ENCODE results near the gene SLC1A3.

- TF ChIP-seq CTCF (IDR thresholded peaks at IDR 0.05; ENCODE audit: insufficient read depth, low read length) (no peak), POLR2AphosphoS5 (IDR thresholded peaks at IDR 0.05; ENCODE audit: low read depth) (no peak)
Observed at GRCh38 chr5:36587354-36587753, 19.1 kb upstream of the SLC1A3 start.

Measured in HL-60 (cell line).